HepG2 (cell line): ENCODE measurements around the gene PHF13. TPM values are rescaled to one million over a fixed set of nuclear protein-coding genes. Genes with fewer than 3 reads are reported as not detected.

ENCODE experiments used
- HMGXB4 ChIP-seq, 2 experiments: sonication (generic) in 1 of 2; formaldehyde crosslinking in 1 of 2; IDR thresholded peaks; 2 replicates each; pipeline versions ENCODE4 v1.4.0 to v1.6.1; 2018 to 2020; ENCODE audit warnings: missing genetic modification reagents in 2 of 2, borderline replicate concordance in 1 of 2, low read depth in 1 of 2, mild to moderate bottlenecking in 1 of 2, missing biosample characterization in 1 of 2
- HOMEZ ChIP-seq: IDR thresholded peaks from 2 replicates; pipeline ENCODE4 v1.6.1; 2016; ENCODE audit warnings: low read depth
- IKZF4 ChIP-seq: sonication (generic); formaldehyde crosslinking; IDR thresholded peaks from 2 replicates; pipeline ENCODE4 v1.5.1; 2020; ENCODE audit warnings: borderline replicate concordance, mild to moderate bottlenecking, low read depth, missing genetic modification reagents; ENCODE audit errors: not compliant biosample characterization
- KLF15 ChIP-seq: sonication (generic); formaldehyde crosslinking; IDR thresholded peaks from 2 replicates; pipeline ENCODE4 v1.8.1; 2023; ENCODE audit warnings: borderline replicate concordance, mild to moderate bottlenecking, inconsistent platforms, missing genetic modification reagents, mixed read lengths
- KMT2B ChIP-seq: IDR thresholded peaks from 2 replicates; pipeline ENCODE4 v1.6.1; 2016; ENCODE audit warnings: missing genetic modification reagents, missing compliant biosample characterization
- MAF1 ChIP-seq: sonication (generic); formaldehyde crosslinking; IDR thresholded peaks from 2 replicates; pipeline ENCODE4 v1.5.0; 2020; ENCODE audit warnings: missing genetic modification reagents, borderline replicate concordance
- MATR3 ChIP-seq: sonication (generic); formaldehyde crosslinking; IDR thresholded peaks from 2 replicates; pipeline ENCODE4 v1.4.0; 2020; ENCODE audit warnings: missing genetic modification reagents
- NFYB ChIP-seq: sonication (generic); formaldehyde crosslinking; IDR thresholded peaks from 2 replicates; pipeline ENCODE4 v1.4.0; 2020; ENCODE audit warnings: missing genetic modification reagents
- POLR2AphosphoS5 ChIP-seq: IDR thresholded peaks from 2 replicates; pipeline ENCODE4 v1.6.1; 2012; ENCODE audit warnings: low read depth, low read length
- RARG ChIP-seq: sonication (generic); formaldehyde crosslinking; IDR thresholded peaks from 2 replicates; pipeline ENCODE4 v1.4.0; 2020; ENCODE audit warnings: low read depth, mild to moderate bottlenecking, missing genetic modification reagents
- RFX3 ChIP-seq: IDR thresholded peaks from 2 replicates; pipeline ENCODE4 v1.6.1; 2016; ENCODE audit warnings: missing biosample characterization, missing genetic modification reagents
- SNRNP70 ChIP-seq: fragments of 200-400 bp; formaldehyde crosslinking; IDR thresholded peaks from 2 replicates; pipeline ENCODE4 v1.6.1; 2017; ENCODE audit warnings: mild to moderate bottlenecking, low read depth, low read length, moderate library complexity
- TCF7L2 ChIP-seq: IDR thresholded peaks from 2 replicates; pipeline ENCODE4 v1.6.1; 2011; ENCODE audit warnings: mild to moderate bottlenecking, low read depth, low read length, moderate library complexity
- TMF1 ChIP-seq: sonication (generic); formaldehyde crosslinking; IDR thresholded peaks from 2 replicates; pipeline ENCODE4 v1.8.1; 2022; ENCODE audit warnings: low read depth, missing genetic modification reagents
- TRAFD1 ChIP-seq: sonication (generic); formaldehyde crosslinking; IDR thresholded peaks from 2 replicates; pipeline ENCODE4 v1.5.1; 2020; ENCODE audit warnings: missing genetic modification reagents, mild to moderate bottlenecking, borderline replicate concordance
- XBP1 ChIP-seq: sonication (generic); formaldehyde crosslinking; IDR thresholded peaks from 2 replicates; pipeline ENCODE4 v1.5.0; 2020; ENCODE audit warnings: missing genetic modification reagents
- ZBTB1 ChIP-seq: sonication (generic); formaldehyde crosslinking; IDR thresholded peaks from 2 replicates; pipeline ENCODE4 v1.4.0; 2020; ENCODE audit warnings: missing genetic modification reagents, borderline replicate concordance
- ZBTB7A ChIP-seq: sonication (generic); formaldehyde crosslinking; IDR thresholded peaks from 2 replicates; pipeline ENCODE4 v1.8.0; 2022; ENCODE audit warnings: mild to moderate bottlenecking, missing genetic modification reagents
- ZNF430 ChIP-seq: sonication (generic); formaldehyde crosslinking; IDR thresholded peaks from 2 replicates; pipeline ENCODE4 v1.9.0; 2021; ENCODE audit warnings: mild to moderate bottlenecking, missing genetic modification reagents
- ZNF546 ChIP-seq: sonication (generic); formaldehyde crosslinking; conservative IDR thresholded peaks from 2 replicates; pipeline ENCODE4 v1.8.1; 2023; ENCODE audit warnings: mild to moderate bottlenecking, missing genetic modification reagents
- ZNF552 ChIP-seq: sonication (generic); formaldehyde crosslinking; IDR thresholded peaks from 2 replicates; pipeline ENCODE4 v1.9.0; 2022; ENCODE audit warnings: missing genetic modification reagents, mild to moderate bottlenecking, borderline replicate concordance
- ZNF557 ChIP-seq: sonication (generic); formaldehyde crosslinking; IDR thresholded peaks from 2 replicates; pipeline ENCODE4 v1.4.0; 2020; ENCODE audit warnings: missing genetic modification reagents
- ZNF563 ChIP-seq: sonication (generic); formaldehyde crosslinking; IDR thresholded peaks from 2 replicates; pipeline ENCODE4 v1.8.0; 2022; ENCODE audit warnings: mild to moderate bottlenecking, moderate library complexity, missing genetic modification reagents
- polyA plus RNA-seq, 8 experiments: library from polyadenylated mRNA; depleted of rRNA in 3 of 8; stranded (reverse) in 7 of 8; unstranded in 1 of 8; fragments of >200 nt; fragmentation: Illumina TruSeq in 4 of 8; extraction: Trizol in 4 of 8; gene quantifications; 2 replicates each; pipeline versions ENCODE4 v1.2.1 to v1.2.3, GENCODE V29; 2011 to 2016; ENCODE audit warnings: low read depth in 4 of 8, missing spikeins in 1 of 8, mixed read lengths in 1 of 8; ENCODE audit not compliant: insufficient read depth in 1 of 8
- total RNA-seq, 5 experiments: library from RNA; depleted of rRNA; stranded (reverse); fragments of >200 nt; fragmentation: Illumina TruSeq; extraction: Trizol; gene quantifications; 2 replicates each; pipeline ENCODE4 v1.2.3, GENCODE V29; 2016; ENCODE audit warnings: low read depth in 1 of 5
- TF ChIP-seq, protein P1 (sequence below): sonication (generic); formaldehyde crosslinking; IDR thresholded peaks from 2 replicates; pipeline ENCODE4 v1.5.0; 2020; ENCODE audit warnings: missing genetic modification reagents, mild to moderate bottlenecking, borderline replicate concordance

The PHF13 gene
- total and polyA plus RNA-seq, 2 of the 13 experiments (the other 11 are each of a cell fraction or from before 2014, with no cell fraction given) = 4.7 to 7.4 TPM

GRCh38 chr1:6624710-6625583 lies 11.4 kb downstream of the PHF13 start, which contains the start of gene THAP3 (continued):
- TF ChIP-seq TRAFD1 (CRISPR knock-in tag) (no peak), POLR2AphosphoS5 (peak; percentile 43; the same call in 1 of the 2 replicates), XBP1 (CRISPR knock-in tag) (no peak), ZNF557 (CRISPR knock-in tag) (0 out of 2 replicates have a peak, but pooled peaks have one; percentile 63), RFX3 (no peak), KLF15 (CRISPR knock-in tag) (no peak), KMT2B (CRISPR knock-in tag) (0 out of 2 replicates have a peak, but pooled peaks have one; percentile 22), ZNF552 (CRISPR knock-in tag) (no peak; the same call in 1 of the 2 replicates), MATR3 (CRISPR knock-in tag) (no peak), RARG (CRISPR knock-in tag) (no peak), MAF1 (CRISPR knock-in tag) (no peak), ZBTB1 (CRISPR knock-in tag) (no peak), TMF1 (CRISPR knock-in tag) (no peak), IKZF4 (CRISPR knock-in tag) (peak; percentile 11), HMGXB4 (CRISPR knock-in tag; IDR thresholded peaks at IDR 0.05; ENCODE audit: borderline replicate concordance in 1 of 2, low read depth in 1 of 2) (peak; percentile 53 to 75; a peak in 2 of 4 replicates), ZNF563 (peak; percentile 94), SNRNP70 (no peak), ZNF546 (CRISPR knock-in tag) (no peak), TCF7L2 (no peak), ZNF430 (CRISPR knock-in tag) (no peak), NFYB (no peak; the same call in 1 of the 2 replicates), ZBTB7A (CRISPR knock-in tag) (no peak), HOMEZ (CRISPR knock-in tag) (no peak)
- TF ChIP-seq, protein P1, sequence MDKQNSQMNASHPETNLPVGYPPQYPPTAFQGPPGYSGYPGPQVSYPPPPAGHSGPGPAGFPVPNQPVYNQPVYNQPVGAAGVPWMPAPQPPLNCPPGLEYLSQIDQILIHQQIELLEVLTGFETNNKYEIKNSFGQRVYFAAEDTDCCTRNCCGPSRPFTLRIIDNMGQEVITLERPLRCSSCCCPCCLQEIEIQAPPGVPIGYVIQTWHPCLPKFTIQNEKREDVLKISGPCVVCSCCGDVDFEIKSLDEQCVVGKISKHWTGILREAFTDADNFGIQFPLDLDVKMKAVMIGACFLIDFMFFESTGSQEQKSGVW (CRISPR knock-in tag) = no peak
